Measurements from ENCODE around the gene NPHS1. TPM values are rescaled to one million over a fixed set of nuclear protein-coding genes. Genes with fewer than 3 reads are reported as not detected.

The NPHS1 gene
- total RNA-seq, 1 experiment from 2014 or later: 0.67 TPM

GRCh38 chr19:35784503-35785338, 67.6 kb downstream of the NPHS1 start:
- no peaks in the 10 kb centered on the region for H3K36me3 ChIP-seq (ENCODE audit: control insufficient read depth, insufficient read depth, low read length)
- no peaks in the 10 kb centered on the region for H3K27me3 ChIP-seq (ENCODE audit: control insufficient read depth, insufficient read depth, low read length)
- H3K9me3 ChIP-seq (ENCODE audit: control insufficient read depth, insufficient read depth, low read depth, low read length): no peaks in the 10 kb centered on the region
- H3K4me3 ChIP-seq (ENCODE audit: low read depth in 2 of 2, low read length in 2 of 2): no peak overlapping the region
- H3K27ac ChIP-seq (ENCODE audit: low read length): no peak overlapping the region
- intact Hi-C loops (cut with micrococcal nuclease; ENCODE audit: unreplicated experiment): no loop called here
- ChIA-PET POLR2A (interaction anchor here (0.7 kb wide), 1 partner anchor 71 kb away, joined by 15 read pairs; no protein-coding TSS in a partner anchor), CTCF (interaction anchor here (0.6 to 0.7 kb wide), 2 partner anchors 23 to 35 kb away, joined by 4 read pairs; no protein-coding TSS in a partner anchor)
- DNase-seq (ENCODE audit: low read depth, low spot score) (no peak), ATAC-seq (no peak)
- TF ChIP-seq CTCF (IDR thresholded peaks at IDR 0.05) (no peak), TCF7L2 (IDR thresholded peaks at IDR 0.05; ENCODE audit: low read depth, low read length) (no peak), POLR2AphosphoS5 (IDR thresholded peaks at IDR 0.05; ENCODE audit: low read depth, low read length) (no peak), REST (IDR thresholded peaks at IDR 0.05; ENCODE audit: insufficient read depth in 1 of 2, low read depth in 2 of 2, low read length in 1 of 2) (no peak), SIN3A (IDR thresholded peaks at IDR 0.05; ENCODE audit: borderline replicate concordance, insufficient read depth, low read depth, low read length) (no peak)
- no peaks in the 10 kb centered on the region; the same call in 1 of the 2 replicates for H3K4me1 ChIP-seq (ENCODE audit: control insufficient read depth, insufficient read depth, low read length)
- in situ Hi-C loops (cut with HindIII; ENCODE audit: low pct_unique_long_range_greater_than_20kb, low sequenced_read_pairs): no loop called here
- no TSS peak for BruUV-seq (replicated peaks)

GRCh38 chr19:35783469-35784434, 68.6 kb downstream of the NPHS1 start:
- H3K4me3 ChIP-seq (ENCODE audit: low read depth in 2 of 2, low read length in 2 of 2): no peak overlapping the region
- in situ Hi-C loops (cut with HindIII; ENCODE audit: low pct_unique_long_range_greater_than_20kb, low sequenced_read_pairs): no loop called here
- POLR2A ChIA-PET: interaction anchor here (0.7 kb wide), 1 partner anchor 72 kb away, joined by 15 read pairs; no protein-coding TSS in a partner anchor
- no peak for TF ChIP-seq POLR2AphosphoS5 (IDR thresholded peaks at IDR 0.05; ENCODE audit: low read depth, low read length)
- no peak for TF ChIP-seq REST (IDR thresholded peaks at IDR 0.05; ENCODE audit: insufficient read depth in 1 of 2, low read depth in 2 of 2, low read length in 1 of 2)
- no peak for TF ChIP-seq CTCF (IDR thresholded peaks at IDR 0.05)
- no peak for TF ChIP-seq SIN3A (IDR thresholded peaks at IDR 0.05; ENCODE audit: borderline replicate concordance, insufficient read depth, low read depth, low read length)
- TF ChIP-seq TCF7L2 (IDR thresholded peaks at IDR 0.05; ENCODE audit: low read depth, low read length): no peak
- no TSS peak for BruUV-seq (replicated peaks)
- intact Hi-C loops (cut with micrococcal nuclease; ENCODE audit: unreplicated experiment): no loop called here
- no peaks in the 10 kb centered on the region for H3K27me3 ChIP-seq (ENCODE audit: control insufficient read depth, insufficient read depth, low read length)
- ATAC-seq (no peak), DNase-seq (ENCODE audit: low read depth, low spot score) (no peak)
- no peaks in the 10 kb centered on the region for H3K9me3 ChIP-seq (ENCODE audit: control insufficient read depth, insufficient read depth, low read depth, low read length)
- H3K4me1 ChIP-seq (ENCODE audit: control insufficient read depth, insufficient read depth, low read length): no peaks in the 10 kb centered on the region; the same call in 1 of the 2 replicates
- H3K27ac ChIP-seq (ENCODE audit: low read length): no peak overlapping the region
- no peaks in the 10 kb centered on the region for H3K36me3 ChIP-seq (ENCODE audit: control insufficient read depth, insufficient read depth, low read length)
- CTCF ChIA-PET: interaction anchor here (0.6 to 0.7 kb wide), 2 partner anchors 22 to 36 kb away, joined by 4 read pairs; no protein-coding TSS in a partner anchor
